A549 treated with CpdA at 1 μM for 4 hours (cell line): ENCODE results near the gene ANO6. TPM values are rescaled to one million over a fixed set of nuclear protein-coding genes. Genes with fewer than 3 reads are reported as not detected.

ENCODE experiments used
- total RNA-seq: library from RNA; stranded (reverse); fragments of 200-300 nt; extraction: Qiagen RNA extraction; gene quantifications from 5 replicates; pipeline ENCODE4 v1.2.3, GENCODE V29; 2022; ENCODE audit warnings: low read depth

Gene ANO6
- 56.9 to 77.9 TPM (median 69.1 TPM) in 5 replicates for total RNA-seq

DNA sequence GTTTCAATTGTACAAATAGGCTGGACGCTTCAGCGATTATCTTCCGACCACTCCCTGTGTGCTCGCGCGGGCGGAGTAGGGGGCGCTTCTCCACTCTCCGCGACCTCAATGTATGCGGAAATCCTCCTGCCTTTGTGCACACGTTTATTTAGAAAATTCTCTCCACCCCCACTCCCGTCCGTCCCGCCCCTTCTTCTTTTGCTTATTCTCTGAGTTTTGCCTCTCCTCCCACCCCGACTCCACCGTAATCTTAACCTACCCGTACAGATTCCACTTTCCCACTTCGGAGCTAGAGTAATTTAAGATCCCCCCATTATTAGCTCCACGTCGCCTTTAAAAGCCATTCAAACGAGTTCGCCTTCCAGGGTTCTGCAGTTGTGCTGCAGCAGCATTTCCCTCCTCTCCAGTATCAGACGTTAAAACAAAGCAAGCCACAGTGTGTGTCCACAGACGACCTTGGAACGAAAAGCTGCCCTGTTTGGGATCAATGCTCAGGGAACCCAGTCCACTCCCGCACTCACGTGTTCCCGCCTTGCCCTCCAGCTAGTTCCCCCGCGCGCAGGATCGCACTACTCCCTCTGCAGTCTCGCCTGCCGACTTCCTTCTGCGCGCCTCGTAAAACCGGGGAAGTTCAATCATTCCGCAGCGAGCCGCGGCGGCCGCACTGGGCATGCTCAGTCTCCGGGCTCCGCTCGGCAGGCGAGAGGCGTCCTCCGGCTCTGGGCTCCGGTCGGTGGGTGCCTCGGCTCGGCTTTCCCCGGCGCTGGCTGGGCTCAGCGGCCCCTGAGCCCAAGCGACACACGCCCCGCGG is at the start of gene ANO6:
Gene ANO6 (plus strand): TSS at position 677 of the 811 bp plus-strand sequence. CDS start 227 bp downstream, outside the sequence.

Other genes starting within 250 kb of the ANO6 start
- not detected in 5 replicates for gene DBX2, start 165.0 kb upstream of the ANO6 start, total RNA-seq